Measurements from ENCODE around the gene MAST4.

MAST4 gene

GRCh38 chr5:66629446-66629845, 33.3 kb downstream of the MAST4 start:
- Histone ChIP-seq H3K9me3 (no peaks in the 10 kb centered on the region), H3K27me3 (no peaks in the 10 kb centered on the region), H3K36me3 (no peaks in the 10 kb centered on the region), H3K4me1 (no peaks in the 10 kb centered on the region; the same call in 1 of the 2 replicates), H3K4me3 (ENCODE audit: low read depth, low read length) (no peak overlapping the region)
- no peak for DNase-seq
- no peak for TF ChIP-seq CTCF (IDR thresholded peaks at IDR 0.05; ENCODE audit: low read depth, low read length)

DNA sequence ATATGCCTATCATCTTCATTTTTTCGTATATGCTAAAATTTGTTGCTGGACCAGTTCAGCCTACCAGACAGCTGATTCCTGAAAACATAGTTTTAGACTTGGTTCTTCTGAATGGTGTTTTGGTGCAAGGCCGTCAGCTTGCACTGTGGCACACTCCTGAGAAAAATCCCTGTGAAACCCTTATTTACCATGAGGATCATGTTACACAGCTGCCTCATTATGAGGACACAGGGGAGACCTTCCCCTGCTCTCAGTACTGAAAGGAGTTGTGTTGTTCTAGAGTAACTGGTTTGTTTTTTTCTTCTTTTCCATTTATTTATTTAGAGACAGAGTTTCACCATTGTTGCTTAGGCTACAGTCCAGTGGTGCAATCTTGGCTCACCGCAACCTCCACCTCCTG, 37.6 kb downstream of the MAST4 start:
- Histone ChIP-seq H3K36me3 (no peaks in the 10 kb centered on the region), H3K27me3 (no peaks in the 10 kb centered on the region), H3K4me1 (no peaks in the 10 kb centered on the region; the same call in 1 of the 2 replicates), H3K4me3 (ENCODE audit: low read depth, low read length) (no peak overlapping the region), H3K9me3 (no peaks in the 10 kb centered on the region)
- no peak for DNase-seq
- no peak for TF ChIP-seq CTCF (IDR thresholded peaks at IDR 0.05; ENCODE audit: low read depth, low read length)

DNA sequence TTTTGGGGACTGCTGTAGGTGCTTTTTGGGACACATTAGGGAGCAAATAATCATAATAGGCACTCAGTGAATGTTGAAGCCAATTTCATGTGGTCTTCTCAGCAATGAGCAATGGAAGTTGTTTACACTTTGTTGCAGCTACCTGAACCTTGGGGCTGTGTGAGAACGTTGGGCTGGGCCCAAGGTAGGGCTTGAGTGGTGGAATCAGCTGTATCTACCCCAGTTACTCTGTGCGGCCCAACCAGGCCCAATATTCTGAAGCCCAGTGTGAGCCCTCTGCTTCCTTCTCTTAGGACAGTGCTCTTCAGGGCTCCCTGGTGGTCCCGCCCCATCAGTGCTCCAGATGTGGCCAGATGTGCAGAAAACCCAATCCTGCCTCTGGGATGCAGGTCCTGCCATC, 38.4 kb downstream of the MAST4 start:
- Histone ChIP-seq H3K9me3 (no peaks in the 10 kb centered on the region), H3K27me3 (no peaks in the 10 kb centered on the region), H3K4me1 (no peaks in the 10 kb centered on the region; the same call in 1 of the 2 replicates), H3K36me3 (no peaks in the 10 kb centered on the region), H3K4me3 (ENCODE audit: low read depth, low read length) (no peak overlapping the region)
- no peak for TF ChIP-seq CTCF (IDR thresholded peaks at IDR 0.05; ENCODE audit: low read depth, low read length)
- no peak for DNase-seq

- no peak for DNase-seq
Measured at GRCh38 chr5:66637994-66638393, 41.8 kb downstream of the MAST4 start.

DNA sequence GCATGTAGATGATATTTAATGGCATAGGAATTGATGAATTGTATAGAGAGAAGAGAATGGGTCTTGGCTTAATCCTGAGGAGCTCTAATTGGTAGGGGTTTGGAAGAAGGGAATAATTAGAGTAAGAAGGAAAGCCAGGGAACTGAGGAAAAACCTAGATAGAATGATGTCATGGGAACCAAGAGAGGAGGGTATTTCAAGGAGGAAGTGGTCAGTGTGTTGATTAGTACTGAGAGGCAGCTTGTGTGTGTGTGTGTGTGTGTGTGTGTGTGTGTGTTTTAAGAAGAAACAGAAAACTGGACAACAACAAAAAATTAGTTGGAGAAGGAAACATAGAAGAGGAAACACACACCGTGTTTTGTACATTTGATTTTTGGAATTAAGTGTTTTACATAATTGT, 42.8 kb downstream of the MAST4 start:
- no peak overlapping the region for H3K4me3 ChIP-seq (ENCODE audit: low read depth, low read length)
- no peaks in the 10 kb centered on the region for H3K9me3 ChIP-seq
- H3K4me1 ChIP-seq = no peaks in the 10 kb centered on the region
- H3K27me3 ChIP-seq = no peaks in the 10 kb centered on the region
- H3K36me3 ChIP-seq = no peaks in the 10 kb centered on the region
- DNase-seq = no peak
- TF ChIP-seq CTCF (IDR thresholded peaks at IDR 0.05; ENCODE audit: low read depth, low read length) = no peak

More at GRCh38 chr5:66637994-66638393, 41.8 kb downstream of the MAST4 start:
- H3K4me1 ChIP-seq = no peaks in the 10 kb centered on the region
- H3K9me3 ChIP-seq = no peaks in the 10 kb centered on the region
- no peaks in the 10 kb centered on the region for H3K27me3 ChIP-seq
- no peak overlapping the region for H3K4me3 ChIP-seq (ENCODE audit: low read depth, low read length)
- H3K36me3 ChIP-seq = no peaks in the 10 kb centered on the region
- no peak for TF ChIP-seq CTCF (IDR thresholded peaks at IDR 0.05; ENCODE audit: low read depth, low read length)

GRCh38 chr5:66642538-66642937, 46.3 kb downstream of the MAST4 start:
- Histone ChIP-seq H3K27me3 (no peaks in the 10 kb centered on the region), H3K36me3 (no peaks in the 10 kb centered on the region), H3K4me3 (ENCODE audit: low read depth, low read length) (no peak overlapping the region), H3K4me1 (peaks cover 24% of the 10 kb centered on the region), H3K9me3 (no peaks in the 10 kb centered on the region)
- DNase-seq = no peak
- no peak for TF ChIP-seq CTCF (IDR thresholded peaks at IDR 0.05; ENCODE audit: low read depth, low read length)

Data from BE2C (cell line).